ENCODE results near the gene QSOX1. TPM values are rescaled to one million over a fixed set of nuclear protein-coding genes. Genes with fewer than 3 reads are reported as not detected.
A peak's percentile ranks its signal among the peaks of the same experiment; 100 is the strongest.

The QSOX1 gene
- total RNA-seq, 2 experiments from 2014 or later, result 18.3 to 31.6 TPM

DNA sequence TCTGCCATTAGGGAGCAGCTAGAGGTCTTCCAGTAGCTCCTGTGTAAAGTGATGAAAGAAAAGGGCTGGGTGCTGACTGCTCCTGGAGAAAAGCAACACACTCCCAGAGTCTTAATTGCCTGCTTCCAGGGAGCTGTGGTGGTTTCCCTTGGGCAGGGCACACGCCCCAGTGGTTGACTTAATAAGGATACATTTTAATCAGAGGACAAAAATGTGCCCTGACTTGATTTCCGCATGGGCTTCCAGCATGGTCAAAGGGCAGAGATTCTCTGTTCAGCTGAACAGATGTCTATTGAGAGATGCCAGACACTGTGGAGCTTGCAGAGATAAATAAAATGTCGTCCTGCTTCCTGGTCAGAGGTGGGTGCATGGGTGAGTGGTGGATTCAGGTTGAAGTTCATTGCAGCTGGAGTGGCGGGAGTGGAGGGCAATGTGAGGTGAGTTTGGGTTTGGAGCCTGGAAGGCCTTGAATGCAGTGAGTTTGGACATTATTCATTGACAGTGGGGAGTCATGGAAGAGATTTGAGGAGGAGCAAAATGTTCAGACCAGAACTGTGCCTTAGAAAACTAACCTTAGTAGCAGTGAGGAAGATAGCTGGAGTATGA, 16.0 kb downstream of the QSOX1 start:
- Mint-ChIP-seq H3K27ac (no peak overlapping the region), H3K4me3 (no peak overlapping the region), H3K4me1 (no peaks in the 10 kb centered on the region), H3K27me3 (no peaks in the 10 kb centered on the region), H3K9me3 (ENCODE audit: low read depth) (no peaks in the 10 kb centered on the region), H3K36me3 (ENCODE audit: low read depth) (no peaks in the 10 kb centered on the region)
- no peak for ATAC-seq
- CTCF ChIA-PET, result interaction anchor here (1.1 to 6.0 kb wide), 3 partner anchors 9 to 461 kb away, joined by 3 to 50 read pairs (median 5); no protein-coding TSS in a partner anchor
- no peak for DNase-seq
- intact Hi-C loops (cut with DNase I, micrococcal nuclease), result loop anchor here in 1 of 2 experiments (10.0 kb wide), 1 partner anchor 56 kb away; no protein-coding TSS in a partner anchor
- POLR2A ChIA-PET, result no interaction called here

DNA sequence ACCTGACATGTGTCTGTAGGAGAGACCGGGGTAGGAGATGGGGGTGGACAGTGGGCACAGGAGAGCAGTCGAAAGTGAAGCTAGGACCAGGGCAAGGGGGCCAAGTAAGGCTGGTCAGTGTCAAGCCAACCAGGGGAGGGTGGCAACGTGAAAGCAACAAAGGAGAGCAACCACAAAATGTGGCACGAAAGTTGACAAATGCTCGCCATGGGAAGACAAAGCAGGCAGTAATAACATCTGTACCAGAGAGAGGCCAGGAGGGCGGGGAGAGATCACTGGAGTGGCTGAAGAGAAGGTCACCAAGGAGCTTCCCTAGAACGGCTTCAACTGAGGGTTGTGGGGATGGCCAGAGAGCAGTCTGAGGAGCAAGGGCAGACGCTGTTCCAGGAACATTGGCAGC, 17.0 kb downstream of the QSOX1 start:
- CTCF ChIA-PET, result interaction anchor here (0.5 kb wide), 1 partner anchor 359 kb away, joined by 3 read pairs; no protein-coding TSS in a partner anchor
- Mint-ChIP-seq H3K4me1 (no peaks in the 10 kb centered on the region), H3K36me3 (ENCODE audit: low read depth) (no peaks in the 10 kb centered on the region), H3K27ac (no peak overlapping the region), H3K27me3 (no peaks in the 10 kb centered on the region), H3K9me3 (ENCODE audit: low read depth) (no peaks in the 10 kb centered on the region), H3K4me3 (no peak overlapping the region)
- ATAC-seq (no peak), DNase-seq (no peak)
- POLR2A ChIA-PET, result no interaction called here
- intact Hi-C loops (cut with DNase I, micrococcal nuclease), result loop anchor here in 1 of 2 experiments (10.0 kb wide), 1 partner anchor 57 kb away; no protein-coding TSS in a partner anchor

DNA sequence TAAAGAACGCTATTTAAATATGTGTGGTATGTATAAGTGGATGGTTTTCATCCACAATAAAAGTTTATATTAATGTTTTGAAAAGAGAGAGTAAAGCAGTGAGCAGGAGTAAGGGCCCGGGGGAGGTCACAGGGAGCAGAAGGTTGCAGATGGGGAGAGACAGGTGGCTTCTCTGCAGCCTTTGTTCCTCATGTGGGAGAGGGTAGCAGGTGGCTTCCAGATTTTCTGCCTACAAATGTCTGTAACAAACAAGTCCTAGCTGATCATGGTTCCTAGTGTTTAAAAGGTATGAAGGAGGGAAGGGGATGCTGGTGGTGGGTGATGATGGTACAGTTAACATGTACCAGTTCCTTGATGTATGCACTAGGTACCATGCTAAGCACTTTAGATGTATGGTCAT, 18.8 kb downstream of the QSOX1 start:
- DNase-seq (no peak), ATAC-seq (no peak)
- POLR2A ChIA-PET, result no interaction called here
- Mint-ChIP-seq H3K9me3 (ENCODE audit: low read depth) (no peaks in the 10 kb centered on the region), H3K27ac (no peak overlapping the region), H3K4me3 (no peak overlapping the region), H3K4me1 (no peaks in the 10 kb centered on the region), H3K27me3 (no peaks in the 10 kb centered on the region), H3K36me3 (ENCODE audit: low read depth) (no peaks in the 10 kb centered on the region)
- intact Hi-C loops (cut with DNase I, micrococcal nuclease), result loop anchor here in 1 of 2 experiments (10.0 kb wide), 1 partner anchor 59 kb away; no protein-coding TSS in a partner anchor
- CTCF ChIA-PET, result interaction anchor here (1.1 kb wide), 1 partner anchor 358 kb away, joined by 3 read pairs; no protein-coding TSS in a partner anchor

DNA sequence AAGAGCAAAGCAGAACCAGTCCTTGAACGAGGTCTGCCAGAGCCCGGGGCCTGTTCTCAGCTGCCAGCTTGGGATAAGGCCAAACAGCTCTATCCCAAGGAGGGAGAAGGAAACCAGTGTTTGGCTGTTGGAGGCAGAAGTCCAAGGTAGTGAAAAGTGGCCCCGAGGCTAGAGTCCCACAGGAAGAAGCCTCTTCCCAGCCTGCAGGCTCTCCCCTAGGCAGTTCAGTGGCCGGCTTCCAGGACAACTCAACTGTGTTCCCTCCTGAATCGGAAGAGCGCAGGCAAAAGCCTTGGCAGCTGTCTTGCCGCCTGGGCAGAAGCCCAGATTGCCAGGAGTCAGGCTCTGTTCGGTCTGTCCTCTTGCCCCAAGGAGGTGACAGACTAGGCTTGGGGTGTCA, 19.3 kb downstream of the QSOX1 start:
- Mint-ChIP-seq H3K27ac (no peak overlapping the region), H3K4me3 (no peak overlapping the region), H3K4me1 (no peaks in the 10 kb centered on the region), H3K36me3 (ENCODE audit: low read depth) (no peaks in the 10 kb centered on the region), H3K9me3 (ENCODE audit: low read depth) (no peaks in the 10 kb centered on the region), H3K27me3 (no peaks in the 10 kb centered on the region)
- intact Hi-C loops (cut with DNase I, micrococcal nuclease), result loop anchor here in 1 of 2 experiments (10.0 kb wide), 1 partner anchor 59 kb away; no protein-coding TSS in a partner anchor
- ChIA-PET POLR2A (no interaction called here), CTCF (interaction anchor here (1.1 kb wide), 1 partner anchor 359 kb away, joined by 3 read pairs; no protein-coding TSS in a partner anchor)
- ATAC-seq, result no peak
- DNase-seq, result no peak

DNA sequence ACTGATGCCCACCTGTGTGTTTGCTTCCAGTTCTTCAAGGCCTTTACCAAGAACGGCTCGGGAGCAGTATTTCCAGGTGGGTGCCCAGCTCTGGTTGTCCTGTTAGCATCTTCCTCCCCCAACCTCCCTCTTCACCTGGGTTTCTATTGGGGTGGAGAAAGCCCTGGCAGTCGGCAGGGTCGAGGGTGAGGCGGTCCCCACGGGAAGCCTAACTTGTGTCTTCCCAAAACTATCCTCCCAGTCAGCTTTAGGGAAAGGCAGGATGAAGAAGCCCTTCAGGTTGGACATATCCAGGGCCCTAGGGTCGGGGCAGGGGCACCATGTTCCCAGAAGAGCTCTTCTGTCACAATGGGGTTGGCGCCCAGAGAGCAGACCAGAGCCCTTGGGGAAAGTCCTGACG, 20.6 kb downstream of the QSOX1 start:
- intact Hi-C loops (cut with DNase I, micrococcal nuclease), result loop anchor here (5.0 to 10.0 kb wide), 3 partner anchors 60 to 468 kb away; no protein-coding TSS in a partner anchor
- no peaks in the 10 kb centered on the region for H3K36me3 Mint-ChIP-seq (ENCODE audit: low read depth)
- H3K27me3 Mint-ChIP-seq, result no peaks in the 10 kb centered on the region
- no peak for DNase-seq
- no peaks in the 10 kb centered on the region for H3K9me3 Mint-ChIP-seq (ENCODE audit: low read depth)
- ChIA-PET POLR2A (no interaction called here), CTCF (interaction anchor here (0.8 kb wide), 1 partner anchor 71 kb away, joined by 3 read pairs; no protein-coding TSS in a partner anchor)
- H3K4me1 Mint-ChIP-seq, result no peaks in the 10 kb centered on the region
- H3K27ac Mint-ChIP-seq, result no peak overlapping the region
- no peak for ATAC-seq
- no peak overlapping the region for H3K4me3 Mint-ChIP-seq

DNA sequence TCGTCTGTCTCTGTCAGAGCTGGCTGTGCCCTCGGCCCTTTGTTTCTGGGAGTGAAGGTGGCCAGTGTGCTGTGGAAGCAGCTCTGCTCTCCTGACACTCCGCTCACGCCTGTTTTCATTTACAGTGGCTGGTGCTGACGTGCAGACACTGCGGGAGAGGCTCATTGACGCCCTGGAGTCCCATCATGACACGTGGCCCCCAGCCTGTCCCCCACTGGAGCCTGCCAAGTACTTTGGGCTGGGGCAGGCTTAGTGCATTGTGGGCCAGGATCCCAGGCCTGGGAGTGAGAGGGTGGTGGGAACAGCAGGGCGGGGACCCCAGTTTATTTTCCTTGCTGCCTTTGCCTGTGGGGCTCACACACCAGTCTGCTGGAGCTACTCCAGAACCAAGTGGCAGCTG, 21.1 kb downstream of the QSOX1 start:
- no peak overlapping the region for H3K27ac Mint-ChIP-seq
- no peak overlapping the region for H3K4me3 Mint-ChIP-seq
- ChIA-PET POLR2A (no interaction called here), CTCF (interaction anchor here (0.6 to 0.9 kb wide), 2 partner anchors 9 to 470 kb away, joined by 3 read pairs; no protein-coding TSS in a partner anchor)
- intact Hi-C loops (cut with DNase I, micrococcal nuclease), result loop anchor here (5.0 to 10.0 kb wide), 3 partner anchors 61 to 469 kb away; no protein-coding TSS in a partner anchor
- H3K27me3 Mint-ChIP-seq, result no peaks in the 10 kb centered on the region
- H3K36me3 Mint-ChIP-seq (ENCODE audit: low read depth), result no peaks in the 10 kb centered on the region
- H3K4me1 Mint-ChIP-seq, result no peaks in the 10 kb centered on the region
- DNase-seq (no peak), ATAC-seq (no peak)
- no peaks in the 10 kb centered on the region for H3K9me3 Mint-ChIP-seq (ENCODE audit: low read depth)

DNA sequence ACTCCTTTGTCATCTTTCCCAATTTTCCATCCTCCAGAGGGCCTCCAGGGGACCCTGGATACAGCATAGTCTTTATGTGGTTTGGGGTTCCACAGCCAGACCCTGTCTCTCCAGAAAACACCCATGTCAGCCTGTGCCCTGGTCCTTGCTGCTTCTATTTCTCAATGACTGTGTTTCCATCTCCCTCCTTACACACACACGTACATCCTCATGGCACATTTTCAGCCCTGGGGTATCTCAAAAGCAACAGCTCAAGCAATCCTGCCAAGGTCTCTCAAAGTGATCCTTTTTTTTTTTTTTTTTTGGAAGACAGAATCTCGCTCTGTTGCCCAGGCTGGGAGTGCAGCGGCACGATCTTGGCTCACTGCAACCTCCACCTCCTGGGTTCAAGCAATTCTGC, 22.3 kb downstream of the QSOX1 start:
- intact Hi-C loops (cut with DNase I, micrococcal nuclease), result loop anchor here (5.0 to 10.0 kb wide), 3 partner anchors 62 to 470 kb away; no protein-coding TSS in a partner anchor
- H3K27me3 Mint-ChIP-seq, result no peaks in the 10 kb centered on the region
- CTCF ChIA-PET, result interaction anchor here (0.7 to 5.3 kb wide), 3 partner anchors 305 to 471 kb away, joined by 3 to 43 read pairs (median 4); no protein-coding TSS in a partner anchor
- POLR2A ChIA-PET, result no interaction called here
- DNase-seq (no peak), ATAC-seq (no peak)
- no peaks in the 10 kb centered on the region for H3K9me3 Mint-ChIP-seq (ENCODE audit: low read depth)
- no peaks in the 10 kb centered on the region for H3K4me1 Mint-ChIP-seq
- no peak overlapping the region for H3K27ac Mint-ChIP-seq
- H3K36me3 Mint-ChIP-seq (ENCODE audit: low read depth), result no peaks in the 10 kb centered on the region
- H3K4me3 Mint-ChIP-seq, result no peak overlapping the region

DNA sequence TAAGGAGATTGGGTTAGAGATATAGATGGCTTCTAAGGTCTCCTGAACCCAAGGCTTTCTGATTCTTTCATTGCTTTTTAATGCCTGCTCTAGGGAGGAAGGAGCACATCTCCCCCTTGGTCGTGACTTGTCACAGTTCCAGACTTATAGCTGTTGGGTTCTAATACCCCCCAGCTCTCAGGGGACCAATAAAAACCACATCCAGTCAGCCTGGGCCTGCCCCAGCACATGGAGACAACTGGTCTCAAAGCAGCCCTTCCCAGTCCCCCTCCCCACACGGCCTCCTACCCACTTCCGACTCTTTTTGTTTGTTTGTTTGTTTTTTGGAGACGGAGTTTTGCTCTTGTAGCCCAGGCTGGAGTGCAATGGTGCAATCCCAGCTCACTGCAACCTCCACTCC, 23.3 kb downstream of the QSOX1 start:
- no peak for DNase-seq
- H3K27me3 Mint-ChIP-seq, result no peaks in the 10 kb centered on the region
- intact Hi-C loops (cut with DNase I, micrococcal nuclease), result loop anchor here (1.0 to 10.0 kb wide), 6 partner anchors 63 to 472 kb away; no protein-coding TSS in a partner anchor

DNA sequence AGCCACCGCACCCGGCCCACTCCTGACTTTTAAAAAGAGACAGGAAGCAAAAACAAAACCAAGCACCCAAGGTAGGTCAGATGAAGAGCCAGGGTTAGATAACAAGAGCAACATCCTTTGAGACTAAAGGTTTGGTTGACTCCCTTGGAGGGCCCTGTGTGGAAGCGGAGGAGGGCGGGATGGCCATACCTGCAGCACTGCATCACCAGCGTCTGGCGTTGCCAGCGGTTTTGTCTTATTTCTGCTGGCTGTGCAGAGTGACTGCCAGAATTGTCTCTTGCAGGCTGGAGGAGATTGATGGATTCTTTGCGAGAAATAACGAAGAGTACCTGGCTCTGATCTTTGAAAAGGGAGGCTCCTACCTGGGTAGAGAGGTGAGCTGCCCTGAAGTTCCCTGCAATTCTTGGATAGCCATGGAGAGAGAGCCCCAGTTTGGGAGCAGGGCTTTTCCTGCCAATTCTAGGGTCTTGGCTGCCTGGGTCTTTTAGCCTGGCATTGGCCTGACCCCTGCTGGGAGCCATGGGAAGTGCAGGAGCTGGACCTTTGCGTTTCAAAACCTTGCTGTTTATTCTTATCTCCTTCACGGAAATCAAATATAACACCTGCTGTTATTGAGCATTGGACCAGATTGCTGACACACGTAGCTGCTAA, 24.0 kb downstream of the QSOX1 start:
- POLR2A ChIA-PET, result interaction anchor here (1.2 to 1.3 kb wide), 2 partner anchors 11 to 310 kb away, joined by 3 read pairs; no protein-coding TSS in a partner anchor

More for the DNA sequence above, 23.3 kb downstream of the QSOX1 start:
- Mint-ChIP-seq H3K4me1 (no peaks in the 10 kb centered on the region), H3K36me3 (ENCODE audit: low read depth) (peaks cover 2% of the 10 kb centered on the region), H3K9me3 (ENCODE audit: low read depth) (no peaks in the 10 kb centered on the region), H3K27ac (no peak overlapping the region), H3K4me3 (no peak overlapping the region)
- no peak for ATAC-seq
- POLR2A ChIA-PET, result no interaction called here
- CTCF ChIA-PET, result interaction anchor here (0.6 to 5.3 kb wide), 9 partner anchors 10 to 472 kb away, joined by 3 to 50 read pairs (median 10); no protein-coding TSS in a partner anchor

DNA sequence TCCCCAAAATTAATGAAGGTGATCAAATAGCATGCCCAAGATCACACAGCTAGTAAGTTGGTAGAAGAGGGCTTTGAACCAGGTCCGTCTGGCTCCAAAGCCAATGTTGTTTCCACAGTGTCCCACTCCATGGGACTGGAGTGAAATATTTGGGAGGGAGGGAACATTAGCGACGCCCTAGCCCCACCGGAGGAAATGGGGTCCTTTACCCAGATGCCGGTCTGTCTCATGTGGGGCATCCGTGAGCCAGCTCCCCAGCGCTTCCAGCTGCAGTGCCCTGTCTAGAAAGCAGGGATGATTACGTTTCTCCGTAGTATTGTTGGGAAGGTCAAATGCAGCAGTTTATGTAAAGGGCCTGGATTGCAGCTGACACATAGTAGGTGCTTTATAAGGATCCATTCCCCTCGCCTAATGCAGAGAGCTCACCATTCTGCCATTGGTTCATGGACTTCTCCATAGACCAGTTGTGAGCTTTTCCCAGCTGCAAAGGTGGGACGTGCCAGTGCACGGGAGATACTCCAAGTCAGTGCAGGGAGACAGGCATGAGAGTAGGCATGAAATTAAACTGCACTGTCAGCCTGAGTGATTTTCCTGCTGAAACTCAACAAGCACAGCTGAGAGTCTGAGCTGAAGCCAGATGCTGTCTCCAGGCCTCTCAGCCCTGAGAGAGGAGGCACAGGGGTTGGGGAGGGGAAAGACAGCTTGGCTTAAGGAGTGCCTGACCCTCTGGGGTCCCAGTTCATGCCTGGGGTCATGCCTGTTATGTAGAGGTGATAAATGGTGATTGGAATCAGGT, 24.7 kb downstream of the QSOX1 start:
- no peaks in the 10 kb centered on the region for H3K4me1 Mint-ChIP-seq
- no peak overlapping the region for H3K27ac Mint-ChIP-seq
- intact Hi-C loops (cut with DNase I, micrococcal nuclease), result loop anchor here (1.0 to 10.0 kb wide), 5 partner anchors 65 to 472 kb away; no protein-coding TSS in a partner anchor
- H3K27me3 Mint-ChIP-seq, result no peaks in the 10 kb centered on the region
- ChIA-PET CTCF (interaction anchor here (0.5 to 5.3 kb wide), 62 partner anchors 8 to 1880 kb away, joined by 3 to 50 read pairs (median 4); partner anchors contain the start of gene CEP350), POLR2A (interaction anchor here (1.2 to 1.3 kb wide), 2 partner anchors 12 to 311 kb away, joined by 3 read pairs; no protein-coding TSS in a partner anchor)
- peaks cover 4% of the 10 kb centered on the region for H3K36me3 Mint-ChIP-seq (ENCODE audit: low read depth)
- ATAC-seq, result no peak
- H3K4me3 Mint-ChIP-seq, result no peak overlapping the region
- no peak for DNase-seq
- no peaks in the 10 kb centered on the region for H3K9me3 Mint-ChIP-seq (ENCODE audit: low read depth)

More for the DNA sequence above, 24.0 kb downstream of the QSOX1 start:
- H3K36me3 Mint-ChIP-seq (ENCODE audit: low read depth), result peaks cover 4% of the 10 kb centered on the region
- H3K9me3 Mint-ChIP-seq (ENCODE audit: low read depth), result no peaks in the 10 kb centered on the region
- DNase-seq (peak; percentile 80), ATAC-seq (peak; percentile 61)
- intact Hi-C loops (cut with DNase I, micrococcal nuclease), result loop anchor here (1.0 to 10.0 kb wide), 6 partner anchors 64 to 472 kb away; no protein-coding TSS in a partner anchor
- H3K4me3 Mint-ChIP-seq, result no peak overlapping the region
- no peaks in the 10 kb centered on the region for H3K4me1 Mint-ChIP-seq
- H3K27me3 Mint-ChIP-seq, result no peaks in the 10 kb centered on the region
- no peak overlapping the region for H3K27ac Mint-ChIP-seq
- CTCF ChIA-PET, result interaction anchor here (0.5 to 5.3 kb wide), 57 partner anchors 9 to 1879 kb away, joined by 3 to 50 read pairs (median 4); partner anchors contain the start of gene CEP350

Measured in activated CD4-positive, alpha-beta T cell treated with anti-CD3 and anti-CD28 coated beads for 36 hours (primary cell).